WTC11 (cell line): Measurements from ENCODE around the gene ZNF521.

Experiments used
- CTCF ChIP-seq: fragments of 200-600 bp; IDR thresholded peaks from 2 replicates; pipeline ENCODE4 v1.8.0; 2022; ENCODE audit warnings: antibody characterized with exemption
- JAZF1 ChIP-seq: fragments of 250-450 bp; sonication (Bioruptor Pico); IDR thresholded peaks from 2 replicates; pipeline ENCODE4 v1.9.0; 2021; ENCODE audit warnings: moderate library complexity, mild to moderate bottlenecking, inconsistent platforms
- SP1 ChIP-seq: sonication (generic); formaldehyde crosslinking; conservative IDR thresholded peaks from 2 replicates; pipeline ENCODE4 v1.8.1; 2022; ENCODE audit warnings: missing genetic modification reagents
- TF ChIP-seq, protein P1 (sequence below): sonication (generic); formaldehyde crosslinking; IDR thresholded peaks from 2 replicates; pipeline ENCODE4 v1.8.1; 2022; ENCODE audit warnings: low read depth, missing genetic modification reagents, borderline replicate concordance
- TF ChIP-seq, protein P2 (sequence below): fragments of 250-450 bp; sonication (Bioruptor Pico); IDR thresholded peaks from 2 replicates; pipeline ENCODE4 v1.9.0; 2021; ENCODE audit warnings: mild to moderate bottlenecking

DNA sequence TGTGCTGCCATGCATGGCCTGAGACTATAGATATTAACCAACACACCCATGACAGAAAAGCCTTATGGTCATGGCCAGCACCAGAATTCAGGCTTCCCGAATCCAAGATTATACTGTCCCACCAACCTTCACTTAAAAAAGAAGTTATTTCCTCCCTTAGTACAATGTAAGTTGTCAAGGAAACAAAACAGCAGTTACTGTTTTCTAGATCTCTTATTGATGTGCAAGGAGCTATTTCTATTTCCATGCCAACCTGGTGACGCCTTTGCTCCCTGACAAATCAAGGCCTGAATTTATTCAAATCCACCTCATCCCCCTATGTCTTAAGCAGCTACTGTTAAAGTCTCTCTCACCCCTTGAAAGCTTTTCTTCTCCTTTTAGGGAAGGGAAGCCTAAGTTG lies 249.3 kb downstream of the ZNF521 start:
- no peak for TF ChIP-seq JAZF1 (CRISPR knock-in tag)
- TF ChIP-seq, protein P1, sequence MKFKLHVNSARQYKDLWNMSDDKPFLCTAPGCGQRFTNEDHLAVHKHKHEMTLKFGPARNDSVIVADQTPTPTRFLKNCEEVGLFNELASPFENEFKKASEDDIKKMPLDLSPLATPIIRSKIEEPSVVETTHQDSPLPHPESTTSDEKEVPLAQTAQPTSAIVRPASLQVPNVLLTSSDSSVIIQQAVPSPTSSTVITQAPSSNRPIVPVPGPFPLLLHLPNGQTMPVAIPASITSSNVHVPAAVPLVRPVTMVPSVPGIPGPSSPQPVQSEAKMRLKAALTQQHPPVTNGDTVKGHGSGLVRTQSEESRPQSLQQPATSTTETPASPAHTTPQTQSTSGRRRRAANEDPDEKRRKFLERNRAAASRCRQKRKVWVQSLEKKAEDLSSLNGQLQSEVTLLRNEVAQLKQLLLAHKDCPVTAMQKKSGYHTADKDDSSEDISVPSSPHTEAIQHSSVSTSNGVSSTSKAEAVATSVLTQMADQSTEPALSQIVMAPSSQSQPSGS, result no peak
- no peak for TF ChIP-seq SP1 (CRISPR knock-in tag)
- no peak for TF ChIP-seq CTCF
- TF ChIP-seq, protein P2, sequence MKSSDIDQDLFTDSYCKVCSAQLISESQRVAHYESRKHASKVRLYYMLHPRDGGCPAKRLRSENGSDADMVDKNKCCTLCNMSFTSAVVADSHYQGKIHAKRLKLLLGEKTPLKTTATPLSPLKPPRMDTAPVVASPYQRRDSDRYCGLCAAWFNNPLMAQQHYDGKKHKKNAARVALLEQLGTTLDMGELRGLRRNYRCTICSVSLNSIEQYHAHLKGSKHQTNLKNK (CRISPR knock-in tag), result no peak
